ENCODE results near the gene KLHL36.
"Not testable (repeated sequence)": the region's sequence is repeated elsewhere in the genome, so short reads cannot be mapped to it uniquely, and the experiment has no call there.

KLHL36 gene

GRCh38 chr16:84616515-84616914 lies 31.8 kb upstream of the KLHL36 start:
- DNase-seq (ENCODE audit: low spot score): no peak

- no peak for DNase-seq (ENCODE audit: low spot score)
Measured at GRCh38 chr16:84617041-84617790, 31.1 kb upstream of the KLHL36 start.

DNA sequence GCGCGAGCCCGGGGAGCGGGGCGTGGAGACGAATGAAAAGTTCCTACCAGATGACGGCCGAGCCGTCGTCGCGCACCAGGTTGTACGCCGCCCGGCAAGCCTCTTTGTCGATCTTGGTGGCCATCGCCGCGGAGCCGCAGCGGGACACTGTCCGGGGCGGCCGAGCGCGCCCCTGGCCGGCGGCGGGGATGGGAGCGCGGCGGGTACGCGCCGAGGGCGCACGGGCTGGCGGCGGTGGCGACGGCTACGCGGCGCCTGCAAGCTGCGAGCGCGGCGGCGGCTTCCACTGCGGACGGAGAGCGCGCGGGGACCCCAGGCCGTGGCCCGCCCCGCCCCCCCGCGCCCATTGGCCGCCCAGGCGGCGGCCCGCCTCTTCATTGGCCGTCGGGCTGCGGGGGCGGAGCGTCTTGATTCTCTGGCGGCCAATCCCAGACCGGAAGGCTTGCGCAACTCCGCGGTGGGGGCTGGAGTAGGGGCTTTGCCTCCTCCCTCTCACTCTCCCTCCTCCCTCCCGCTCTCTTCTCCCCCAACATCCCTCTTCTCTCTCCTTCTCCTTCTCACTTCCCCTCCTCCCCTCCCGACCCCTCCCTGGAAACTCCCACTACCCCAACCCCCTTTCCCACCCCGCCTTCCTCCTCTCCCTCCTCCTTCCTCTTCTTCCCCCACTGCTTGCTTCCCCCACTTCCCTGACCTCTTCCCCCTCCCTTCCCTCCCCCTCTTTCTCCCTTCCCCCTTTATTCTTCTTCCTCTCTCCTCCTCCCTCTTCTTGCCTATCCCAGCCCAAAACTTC lies 30.3 kb upstream of the KLHL36 start, which contains the start of gene COTL1:
Gene COTL1, minus strand, starts transcription at position 288 of the 790 bp plus-strand sequence. Its CDS starts 164 bp downstream, at position 124.
- DNase-seq (ENCODE audit: low spot score): peak; percentile 97

DNA sequence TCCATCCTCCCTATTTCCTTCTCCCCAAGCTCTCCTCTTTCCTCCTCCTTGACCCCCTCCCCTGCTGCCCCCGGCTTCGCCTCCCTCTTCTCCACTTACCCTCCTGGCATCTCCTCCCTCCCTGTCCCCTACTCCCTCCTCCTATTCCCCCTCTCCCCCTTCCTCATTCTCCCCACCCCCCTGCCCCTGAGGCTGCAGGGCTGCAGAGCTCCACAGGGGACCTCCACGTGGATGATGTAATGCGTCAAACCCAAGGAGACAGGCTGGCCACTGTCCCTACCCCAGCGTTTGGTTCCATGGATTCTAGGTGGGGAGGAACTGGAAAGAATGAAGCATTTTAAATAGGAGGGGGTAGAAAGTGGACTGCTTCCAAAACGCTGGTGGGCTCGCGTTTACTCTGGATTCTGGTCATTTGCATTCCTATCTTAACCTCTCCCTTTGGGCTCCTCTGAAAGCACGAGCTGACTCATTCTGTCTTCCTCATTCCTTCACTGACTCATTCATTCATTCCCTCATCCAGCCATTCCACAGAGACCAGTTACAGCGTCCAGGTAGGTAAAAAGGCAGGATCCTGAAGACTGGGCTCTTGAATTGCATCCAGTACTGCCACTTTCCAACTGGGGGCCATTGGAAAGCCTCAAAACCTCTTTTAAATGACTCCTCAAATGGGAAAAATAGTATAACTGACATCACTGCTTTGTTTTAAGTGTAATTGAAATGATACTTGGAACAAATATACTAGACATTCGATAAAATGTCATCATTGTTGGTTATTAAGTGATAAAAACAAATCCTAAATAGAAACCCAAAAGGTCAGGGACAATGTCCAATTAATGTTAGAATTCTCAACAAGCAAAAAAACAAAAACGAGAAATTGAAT lies 29.5 kb upstream of the KLHL36 start:
- peak; percentile 90 for DNase-seq (ENCODE audit: low spot score)

- not testable (repeated sequence) for DNase-seq (ENCODE audit: low spot score)
Measured at GRCh38 chr16:84620913-84621312, 27.4 kb upstream of the KLHL36 start.

DNA sequence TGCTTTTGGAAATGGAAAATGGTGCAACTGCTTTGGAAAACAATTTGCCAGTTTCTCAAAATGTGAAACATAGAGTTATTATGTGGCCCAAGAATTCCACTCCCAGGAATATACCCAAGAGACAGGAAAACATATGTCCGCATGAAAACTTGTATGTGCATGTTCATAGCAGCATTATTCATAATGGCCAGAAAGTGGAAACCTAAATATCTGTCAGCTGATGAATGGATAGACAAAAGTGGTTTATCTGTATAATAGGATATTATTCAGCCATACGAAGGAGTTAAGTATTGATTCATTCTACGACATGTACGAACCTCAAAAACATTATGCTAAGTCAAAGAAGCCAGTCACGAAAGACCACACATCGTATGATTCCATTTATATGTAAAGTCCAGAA lies 22.8 kb upstream of the KLHL36 start:
- no peak for DNase-seq (ENCODE audit: low spot score)

DNA sequence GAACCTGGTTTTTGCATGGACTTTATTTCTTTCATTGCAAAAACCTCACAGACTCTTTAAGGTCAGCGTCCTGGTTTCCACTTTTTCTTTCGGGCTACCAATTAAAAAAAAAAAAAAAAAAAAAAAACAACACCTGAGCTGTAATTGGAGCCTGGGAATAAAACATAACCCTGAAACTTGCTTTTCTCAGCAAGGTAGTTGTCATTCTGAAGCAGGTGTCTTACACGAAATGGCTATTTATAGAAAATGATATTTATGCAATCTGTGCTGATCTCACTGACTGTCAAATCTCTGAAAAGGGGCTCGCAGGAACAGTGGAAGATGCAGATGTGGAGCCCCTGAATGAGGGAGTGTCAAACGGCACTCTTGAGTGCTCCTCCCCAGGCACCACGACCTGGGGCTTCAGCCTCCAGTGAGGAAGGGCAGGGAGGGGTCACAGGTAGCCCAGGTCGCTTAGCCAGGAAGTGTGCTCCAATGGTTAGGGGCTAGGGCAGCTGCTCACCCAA lies 20.0 kb upstream of the KLHL36 start:
- no peak for DNase-seq (ENCODE audit: low spot score)

- no peak for DNase-seq (ENCODE audit: low spot score)
Measured at GRCh38 chr16:84629580-84629979, 18.7 kb upstream of the KLHL36 start.

DNA sequence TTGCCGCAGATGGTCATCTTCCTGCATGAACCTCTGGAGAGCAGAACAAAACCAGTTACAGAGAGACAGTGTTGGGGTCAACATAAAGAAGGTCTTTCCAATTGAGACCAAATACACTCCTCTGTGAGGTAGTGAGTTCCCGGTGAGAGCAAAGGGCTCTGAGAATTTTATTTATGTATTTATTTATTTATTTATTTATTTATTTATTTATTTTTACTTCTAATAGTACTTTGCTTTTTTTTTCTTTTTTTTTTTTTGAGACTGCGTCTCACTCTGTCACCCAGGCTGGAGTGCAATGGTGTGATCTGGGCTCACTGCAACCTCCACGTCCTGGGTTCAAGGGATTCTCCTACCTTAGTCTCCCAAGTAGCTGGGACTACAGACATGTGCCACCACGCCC lies 18.3 kb upstream of the KLHL36 start:
- no peak for DNase-seq (ENCODE audit: low spot score)

- DNase-seq (ENCODE audit: low spot score): no peak
Measured at GRCh38 chr16:84630446-84631152, 17.7 kb upstream of the KLHL36 start.

DNA sequence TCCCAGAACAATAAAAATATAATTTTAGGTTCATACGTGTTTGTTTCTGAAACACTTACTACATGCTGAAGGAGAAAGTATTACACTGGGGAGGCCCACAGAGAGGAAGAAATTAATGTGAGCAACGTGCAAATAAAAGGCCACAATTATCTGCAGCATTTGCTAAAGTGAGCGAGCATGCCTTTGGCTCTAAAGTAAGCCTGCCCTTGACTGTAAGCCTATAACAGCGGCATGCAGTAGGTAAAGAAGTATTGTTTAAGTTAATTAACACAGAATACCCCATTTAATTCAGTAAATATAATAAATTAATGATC lies 17.2 kb upstream of the KLHL36 start:
- no peak for DNase-seq (ENCODE audit: low spot score)

- DNase-seq (ENCODE audit: low spot score): no peak
Measured at GRCh38 chr16:84631886-84632285, 16.4 kb upstream of the KLHL36 start.

GRCh38 chr16:84632862-84633261 lies 15.4 kb upstream of the KLHL36 start:
- DNase-seq (ENCODE audit: low spot score): not testable (repeated sequence)

DNA sequence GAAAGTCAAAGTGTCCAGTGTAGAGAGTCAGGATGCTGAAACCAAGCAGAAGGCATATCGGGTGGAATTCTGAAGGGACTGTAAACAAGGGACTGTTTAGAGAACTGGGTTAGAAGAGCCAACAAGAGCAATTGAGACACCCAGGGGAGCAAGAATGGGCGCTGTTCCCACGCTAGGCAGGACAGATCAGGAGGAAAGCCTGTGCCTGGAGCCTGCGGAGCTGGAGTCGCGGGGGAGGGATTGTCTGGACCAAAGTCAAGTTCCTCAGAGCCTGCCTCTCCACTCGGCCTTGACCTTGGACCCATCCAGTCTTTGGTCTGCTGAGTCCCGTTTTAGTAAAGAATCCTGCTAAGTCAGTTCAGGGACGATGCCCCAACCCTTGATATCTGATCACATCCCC lies 14.7 kb upstream of the KLHL36 start:
- DNase-seq (ENCODE audit: low spot score): no peak

DNA sequence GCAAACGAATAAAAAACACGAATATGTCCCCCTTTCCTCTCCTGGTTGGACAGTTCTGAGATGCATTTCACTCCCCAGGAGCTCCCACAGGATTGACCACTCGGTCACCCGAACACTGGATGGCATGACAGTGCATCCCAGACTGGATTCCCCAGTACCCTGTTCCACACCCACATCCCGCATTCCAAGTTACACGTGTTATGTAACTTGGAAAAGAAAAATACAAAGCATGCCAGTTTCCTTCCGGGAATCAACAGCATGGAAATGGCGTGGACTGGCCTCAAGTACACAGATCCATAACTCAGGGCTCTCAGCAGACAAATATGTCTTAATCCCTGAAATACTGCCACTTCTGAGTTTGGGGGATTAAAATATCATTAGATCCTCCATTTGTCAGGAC lies 12.6 kb upstream of the KLHL36 start:
- peak; percentile 42 for DNase-seq (ENCODE audit: low spot score)

DNA sequence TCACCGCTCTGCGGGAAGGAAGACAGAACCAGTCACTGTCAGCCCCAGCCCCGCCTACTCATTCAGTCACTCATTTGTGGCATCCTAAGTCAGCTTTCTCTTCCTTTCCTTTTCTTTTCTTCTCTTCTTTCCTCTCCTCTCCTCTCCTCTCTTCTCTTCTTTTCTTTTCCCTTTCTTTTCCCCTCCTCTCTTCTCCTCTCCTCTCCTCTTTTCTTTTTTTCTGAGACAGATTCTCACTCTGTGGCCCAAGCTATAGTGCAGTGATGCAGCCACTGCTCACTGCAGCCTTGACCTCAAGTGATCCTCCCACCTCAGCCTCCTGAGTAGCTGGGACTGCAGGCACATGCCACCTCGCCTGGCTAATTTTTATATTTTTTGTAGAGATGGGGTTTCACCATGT lies 10.6 kb upstream of the KLHL36 start:
- DNase-seq (ENCODE audit: low spot score): no peak

DNA sequence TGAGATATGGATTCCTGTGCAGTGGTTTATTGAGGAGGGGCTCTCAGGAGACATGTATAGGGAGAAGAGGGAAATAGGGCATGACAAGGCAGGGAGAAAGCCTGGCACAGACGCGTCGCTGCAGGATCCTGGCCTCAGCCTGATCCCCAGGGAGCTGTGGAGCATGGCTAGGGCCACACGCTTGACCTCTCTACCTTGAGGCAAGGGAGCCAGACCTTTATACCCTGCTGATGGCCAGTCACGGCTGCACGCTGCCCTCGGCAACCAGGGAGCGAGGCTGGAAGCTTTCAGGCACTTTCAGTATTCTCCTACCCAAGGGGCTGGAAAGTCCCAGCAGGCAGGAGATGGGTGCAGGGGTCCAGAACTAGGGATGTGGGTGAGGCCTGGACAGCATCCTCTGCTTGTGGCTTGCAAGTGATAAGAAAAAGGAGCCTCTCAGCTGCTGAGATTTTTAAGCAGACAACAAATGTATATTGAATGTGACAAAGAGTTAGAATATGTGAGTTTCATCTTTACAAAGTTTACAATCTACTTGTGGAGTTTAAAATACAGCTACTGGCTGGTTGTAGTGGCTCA lies 10.0 kb upstream of the KLHL36 start:
- DNase-seq (ENCODE audit: low spot score): no peak

- no peak for DNase-seq (ENCODE audit: low spot score)
Measured at GRCh38 chr16:84640145-84640544, 8.2 kb upstream of the KLHL36 start.

DNA sequence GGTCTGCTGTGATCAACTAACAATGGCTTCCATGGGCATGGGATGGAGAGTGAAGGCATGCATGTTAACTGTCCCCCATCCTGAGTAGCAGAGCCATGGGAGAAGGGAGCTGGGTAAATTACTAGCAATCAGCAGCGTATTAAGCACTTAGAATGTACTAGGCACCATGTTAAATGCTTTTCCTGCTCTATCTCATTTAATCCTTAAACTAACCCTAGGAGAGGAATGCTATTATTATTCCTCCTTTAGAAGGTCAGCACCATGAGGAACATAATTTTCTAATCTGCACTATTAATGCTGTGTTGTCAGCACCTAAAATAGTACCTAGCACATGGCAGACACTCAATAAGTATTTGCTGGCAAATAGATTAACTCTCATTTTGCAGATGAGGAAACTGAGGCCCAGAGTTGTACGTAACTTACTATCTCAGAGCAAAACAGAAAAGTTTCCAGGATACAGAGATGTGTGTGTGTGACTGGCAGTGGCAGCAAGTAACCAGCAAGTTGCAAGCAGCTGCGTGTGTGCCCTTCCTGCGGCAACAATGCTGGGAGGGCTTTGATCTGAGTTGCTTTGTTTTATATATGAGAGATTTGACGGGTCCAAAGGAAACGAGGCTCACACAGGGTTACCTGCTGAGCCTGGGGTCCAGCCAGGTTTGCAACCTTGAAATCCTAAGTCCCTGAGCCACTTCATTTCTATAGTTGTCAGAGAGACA lies 6.5 kb upstream of the KLHL36 start:
- no peak for DNase-seq (ENCODE audit: low spot score)

GRCh38 chr16:84643180-84643583 lies 5.1 kb upstream of the KLHL36 start:
- DNase-seq (ENCODE audit: low spot score): peak; percentile 94

DNA sequence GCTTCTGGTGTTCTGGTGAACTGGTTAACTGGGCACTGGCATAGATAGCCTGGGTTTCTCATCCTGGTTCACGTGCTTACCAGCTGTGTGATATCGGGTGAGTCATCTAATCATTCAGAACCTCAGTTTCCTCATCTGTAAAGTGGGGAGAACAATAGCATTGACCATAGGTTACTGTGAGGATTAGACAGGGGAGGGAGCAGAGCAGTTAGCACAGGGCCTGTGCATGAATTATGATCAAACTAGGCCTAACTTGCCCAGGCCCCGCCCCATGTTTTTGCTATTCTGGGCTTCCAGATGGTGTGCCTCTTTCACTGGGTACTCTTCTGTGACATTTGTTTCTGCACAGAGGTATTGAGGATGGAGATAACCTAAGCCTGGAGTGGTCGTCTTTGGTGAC lies 4.6 kb upstream of the KLHL36 start:
- peak; percentile 31 for DNase-seq (ENCODE audit: low spot score)

Data from AG08395 (cell line).